NCI-H2196 treated with DMSO at 0.1 percent for 48 hours (cell line): ENCODE measurements around the gene OSBPL10.
"Not testable (repeated sequence)": the region's sequence is repeated elsewhere in the genome, so short reads cannot be mapped to it uniquely, and the experiment has no call there.

Source experiments
- DNase-seq: peaks from one replicate; lab custom pipeline; 2025; ENCODE audit not compliant: unreplicated experiment; lab: John Stamatoyannopoulos, UW

Gene OSBPL10, protein sequence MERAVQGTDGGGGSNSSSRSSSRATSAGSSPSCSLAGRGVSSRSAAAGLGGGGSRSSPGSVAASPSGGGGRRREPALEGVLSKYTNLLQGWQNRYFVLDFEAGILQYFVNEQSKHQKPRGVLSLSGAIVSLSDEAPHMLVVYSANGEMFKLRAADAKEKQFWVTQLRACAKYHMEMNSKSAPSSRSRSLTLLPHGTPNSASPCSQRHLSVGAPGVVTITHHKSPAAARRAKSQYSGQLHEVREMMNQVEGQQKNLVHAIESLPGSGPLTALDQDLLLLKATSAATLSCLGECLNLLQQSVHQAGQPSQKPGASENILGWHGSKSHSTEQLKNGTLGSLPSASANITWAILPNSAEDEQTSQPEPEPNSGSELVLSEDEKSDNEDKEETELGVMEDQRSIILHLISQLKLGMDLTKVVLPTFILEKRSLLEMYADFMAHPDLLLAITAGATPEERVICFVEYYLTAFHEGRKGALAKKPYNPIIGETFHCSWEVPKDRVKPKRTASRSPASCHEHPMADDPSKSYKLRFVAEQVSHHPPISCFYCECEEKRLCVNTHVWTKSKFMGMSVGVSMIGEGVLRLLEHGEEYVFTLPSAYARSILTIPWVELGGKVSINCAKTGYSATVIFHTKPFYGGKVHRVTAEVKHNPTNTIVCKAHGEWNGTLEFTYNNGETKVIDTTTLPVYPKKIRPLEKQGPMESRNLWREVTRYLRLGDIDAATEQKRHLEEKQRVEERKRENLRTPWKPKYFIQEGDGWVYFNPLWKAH

DNA sequence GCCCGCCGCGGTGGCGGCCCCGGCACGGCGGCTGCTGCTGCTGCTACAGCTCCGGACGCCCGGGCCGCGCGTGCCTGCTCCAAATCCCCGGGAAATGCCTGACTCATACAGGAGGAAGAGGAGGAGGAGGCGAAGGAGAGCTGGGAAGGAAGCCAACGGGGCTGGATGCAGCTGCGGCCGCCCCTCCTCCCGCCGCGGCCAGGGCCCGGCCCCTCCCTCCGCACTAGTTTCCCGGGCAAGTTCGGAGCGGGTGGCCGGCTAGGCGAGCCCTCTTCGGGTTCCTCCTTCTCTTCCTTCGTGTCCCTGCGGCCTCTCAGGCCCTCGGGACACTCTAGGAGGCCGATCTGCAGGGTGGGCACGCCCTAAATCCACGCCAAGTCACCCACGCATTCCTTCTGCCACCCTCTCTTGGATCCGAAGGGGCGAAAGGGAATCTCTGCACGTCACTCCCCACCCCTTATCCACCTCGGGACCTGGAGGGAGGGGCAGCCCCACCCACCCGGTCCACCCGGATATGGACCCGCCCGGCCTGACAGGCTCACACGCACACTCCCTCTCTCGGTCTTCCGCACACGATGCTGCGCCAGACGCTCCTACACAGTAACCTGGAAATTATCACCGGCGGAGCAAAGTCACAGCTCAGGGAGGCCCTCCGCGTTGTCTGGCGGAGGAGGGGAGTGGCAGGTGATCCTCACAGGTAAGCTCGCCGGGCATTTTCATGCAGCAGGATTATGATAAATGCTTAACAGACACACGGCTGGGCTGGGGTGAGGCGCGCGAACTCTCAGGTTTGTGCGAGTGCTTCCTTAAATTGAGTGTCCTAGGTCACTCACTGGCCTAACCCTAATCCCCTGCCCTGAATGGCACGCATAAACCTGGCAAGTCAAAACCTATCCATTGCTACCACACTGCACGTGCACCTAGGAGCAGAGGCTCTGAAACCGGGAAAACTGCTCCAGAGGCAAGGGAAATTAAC lies at the start of gene OSBPL10, which contains the start of gene ZNF860:
TSS of gene OSBPL10 (minus strand) at position 57 of the 976 bp plus-strand sequence. CDS start 83 bp downstream, outside the sequence.
TSS of gene ZNF860 (plus strand) at position 545 of the 976 bp plus-strand sequence. CDS start 7,330 bp downstream, outside the sequence.
- peak; percentile 15 for DNase-seq

DNA sequence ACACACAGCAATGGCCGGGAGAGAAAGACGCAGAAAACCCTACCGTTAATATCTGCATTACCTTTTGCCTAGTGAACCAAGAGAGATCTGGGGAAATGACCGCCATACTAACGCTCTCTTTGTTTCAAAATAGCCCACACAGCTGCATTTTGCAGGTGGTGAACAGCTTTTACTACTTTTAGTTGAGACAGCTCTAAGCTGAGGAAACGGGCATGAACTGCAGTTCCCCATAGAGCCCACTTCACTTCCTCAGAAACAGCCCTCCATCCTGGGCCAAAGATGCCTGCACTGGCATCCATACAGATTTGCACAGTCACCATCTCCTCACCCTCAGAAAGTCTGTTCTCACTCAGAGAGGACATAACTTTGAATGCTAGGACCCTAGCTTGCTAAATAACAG lies 45.5 kb upstream of the OSBPL10 start:
- DNase-seq = no peak

DNA sequence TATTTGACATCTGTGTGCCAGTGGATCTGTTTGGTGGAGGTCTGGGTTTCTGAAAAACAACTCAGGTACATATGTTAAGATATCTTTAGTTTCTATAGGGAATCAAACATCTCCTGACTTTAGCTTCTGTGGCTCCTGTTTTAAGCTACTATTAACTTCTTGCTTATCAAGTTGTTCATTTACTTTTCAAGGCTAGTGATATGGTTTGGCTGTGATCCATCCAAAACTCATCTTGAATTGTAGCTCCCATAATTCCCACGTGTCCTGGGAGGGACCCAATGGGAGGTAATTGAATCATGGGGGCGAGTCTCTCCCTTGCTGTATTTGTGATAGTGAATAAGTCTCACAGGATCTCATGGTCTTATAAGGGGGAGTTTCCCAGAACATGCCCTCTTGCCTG lies 41.9 kb upstream of the OSBPL10 start:
- DNase-seq = no peak

DNA sequence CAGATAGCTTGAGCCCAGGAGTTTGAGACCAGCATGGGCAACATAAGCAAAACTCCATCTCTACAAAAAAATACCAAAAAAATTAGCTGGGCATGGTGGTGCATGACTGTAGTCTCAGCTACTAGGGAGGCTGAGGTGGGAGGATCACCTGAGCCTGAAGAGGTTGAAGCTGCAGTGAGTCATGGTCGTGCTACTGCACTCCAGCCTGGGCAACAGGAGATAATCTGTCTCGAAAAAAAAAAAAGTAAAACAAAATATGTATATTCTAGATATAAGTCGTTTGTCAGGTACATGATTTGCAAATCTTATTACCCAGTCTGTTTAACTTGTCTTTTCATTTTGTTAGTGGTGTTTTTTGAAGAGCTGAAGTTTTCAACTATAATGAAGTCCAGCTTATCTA lies 40.7 kb upstream of the OSBPL10 start:
- DNase-seq = no peak

DNA sequence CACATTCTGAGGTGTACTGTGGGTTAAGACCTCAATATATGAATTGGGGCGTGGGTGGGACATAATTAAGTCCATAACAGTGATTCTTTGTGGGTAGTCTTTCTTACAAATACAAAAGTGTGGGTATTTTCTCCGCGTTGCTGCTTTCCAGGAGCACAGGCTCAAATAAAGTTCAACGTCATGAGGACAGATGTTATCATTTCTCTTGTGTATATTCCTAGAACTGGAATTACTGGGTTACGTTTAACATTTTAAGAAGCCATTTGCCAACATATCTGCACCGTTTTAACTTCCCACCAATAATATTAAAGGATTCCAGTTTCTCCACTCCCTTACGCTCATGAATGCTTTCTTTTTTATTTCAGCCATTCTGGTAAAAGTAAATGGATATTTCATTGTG lies 40.1 kb upstream of the OSBPL10 start:
- no peak for DNase-seq

DNA sequence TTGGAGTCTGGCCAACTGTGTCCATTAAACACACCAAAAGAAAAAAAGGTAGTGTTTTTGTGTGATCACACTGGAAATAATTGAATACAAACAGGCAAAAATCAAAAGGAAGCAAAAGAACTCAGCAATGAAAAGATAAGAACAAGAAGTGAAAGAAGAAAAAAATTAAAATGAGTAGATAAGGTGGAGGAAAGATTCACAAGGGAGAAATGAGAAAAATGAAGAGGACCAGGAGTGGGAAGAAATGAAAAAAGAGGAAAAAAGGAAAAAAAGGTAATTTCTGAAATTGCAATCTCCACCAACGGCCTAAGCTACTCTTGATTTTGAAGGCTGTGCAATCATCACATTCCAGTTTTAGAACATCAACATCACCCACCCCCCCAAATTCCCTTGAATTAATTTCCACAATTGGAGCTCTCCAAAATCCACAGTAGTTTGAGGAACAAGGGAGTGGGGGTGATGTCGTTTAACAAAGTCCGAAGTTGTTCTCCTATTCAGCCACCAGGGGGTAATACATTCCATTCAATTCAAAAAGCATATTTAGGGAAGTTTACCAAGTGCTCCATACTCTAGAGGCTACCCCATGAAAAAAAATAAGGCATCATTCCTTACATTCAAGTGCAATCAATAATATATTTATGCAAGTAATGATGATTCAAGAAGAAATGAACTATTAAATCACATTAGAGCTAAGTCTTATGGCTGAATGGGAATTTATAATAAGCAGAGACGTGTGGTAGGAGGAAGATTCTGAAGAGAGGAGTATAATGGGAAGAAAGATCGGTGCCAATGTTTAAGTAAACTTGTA lies 37.9 kb upstream of the OSBPL10 start:
- peak; percentile 3 for DNase-seq

DNA sequence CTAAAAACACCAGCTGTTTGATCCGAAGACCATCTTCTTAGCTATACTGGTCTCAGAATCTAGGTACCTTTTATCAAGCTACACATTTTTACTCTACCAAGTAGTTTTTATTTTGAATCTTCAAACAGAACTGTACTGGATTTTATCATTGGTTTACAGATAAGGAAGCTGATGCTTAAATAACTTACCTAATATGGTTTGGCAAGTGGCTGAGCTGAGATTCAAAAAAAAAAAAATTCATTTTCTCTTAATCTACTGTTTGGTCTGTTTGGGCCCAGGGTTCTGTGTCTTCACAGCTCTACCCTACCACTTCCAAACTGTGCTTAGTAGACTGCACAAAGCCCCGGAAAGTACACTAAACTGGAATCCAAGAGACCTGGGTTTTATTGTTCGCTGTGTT lies 36.2 kb upstream of the OSBPL10 start:
- DNase-seq = no peak

DNA sequence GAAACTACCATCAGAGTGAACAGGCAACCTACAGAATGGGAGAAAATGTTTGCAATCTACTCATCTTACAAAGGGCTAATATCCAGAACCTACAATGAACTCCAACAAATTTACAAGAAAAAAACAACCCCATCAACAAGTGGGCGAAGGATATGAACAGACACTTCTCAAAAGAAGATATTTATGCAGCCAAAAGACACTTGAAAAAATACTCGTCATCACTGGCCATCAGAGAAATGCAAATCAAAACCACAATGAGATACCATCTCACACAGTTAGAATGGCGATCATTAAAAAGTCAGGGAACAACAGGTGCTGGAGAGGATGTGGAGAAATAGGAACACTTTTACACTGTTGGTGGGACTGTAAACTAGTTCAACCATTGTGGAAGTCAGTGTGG lies 34.6 kb upstream of the OSBPL10 start:
- DNase-seq = not testable (repeated sequence)

DNA sequence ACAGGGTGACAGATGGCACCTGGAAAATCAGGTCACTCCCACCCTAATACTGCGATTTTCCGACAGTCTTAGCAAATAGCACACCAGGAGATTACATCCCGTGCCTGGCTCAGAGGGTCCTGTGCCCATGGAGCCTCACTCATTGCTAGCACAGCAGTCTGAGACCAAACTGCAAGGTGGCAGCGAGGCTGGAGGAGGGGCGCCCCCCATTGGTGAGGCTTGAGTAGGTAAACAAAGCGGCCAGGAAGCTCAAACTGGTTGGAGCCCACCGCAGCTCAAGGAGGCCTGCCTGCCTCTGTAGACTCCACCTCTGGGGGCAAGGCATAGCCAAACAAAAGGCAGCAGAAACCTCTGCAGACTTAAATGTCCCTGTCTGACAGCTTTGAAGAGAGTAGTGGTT lies 29.6 kb upstream of the OSBPL10 start:
- DNase-seq = not testable (repeated sequence)

DNA sequence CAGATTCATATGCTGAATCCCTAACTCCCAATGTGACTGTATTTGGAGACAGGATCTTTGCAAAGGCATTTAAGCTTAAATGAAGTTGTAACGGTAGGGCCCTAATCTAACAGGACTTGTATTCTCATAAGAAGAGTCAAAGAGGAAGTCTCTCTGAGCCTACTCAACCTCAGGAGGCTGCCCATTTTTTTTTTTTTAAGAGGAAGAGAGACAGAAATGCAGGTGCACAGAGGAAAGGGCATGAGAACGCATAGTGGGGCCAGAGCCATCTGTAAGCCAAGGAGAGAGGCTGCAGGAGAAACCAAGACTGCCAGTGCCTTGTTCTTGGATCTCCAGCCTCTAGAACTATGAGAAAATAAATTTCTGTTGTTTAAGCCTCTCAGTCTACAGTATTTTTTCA lies 28.9 kb upstream of the OSBPL10 start:
- no peak for DNase-seq

DNA sequence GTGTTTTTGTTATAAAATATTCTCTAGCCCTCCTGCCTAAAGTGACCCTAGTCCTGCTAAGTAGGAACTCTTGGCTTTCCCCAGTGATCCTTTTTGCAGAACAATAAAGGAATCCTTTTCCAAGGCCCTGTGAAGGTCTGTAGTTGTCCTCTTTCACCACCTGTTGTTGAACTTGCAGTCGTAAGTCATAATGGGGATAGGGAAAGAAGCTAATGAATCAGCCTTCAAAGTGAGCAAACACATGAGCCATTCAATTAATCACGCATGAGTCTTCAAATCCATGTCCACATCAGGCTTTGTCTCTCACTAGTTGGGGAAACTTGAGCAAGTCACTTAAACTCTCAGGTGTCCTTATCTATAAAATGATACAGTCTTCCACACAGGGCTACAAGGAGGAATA lies 28.0 kb upstream of the OSBPL10 start:
- no peak for DNase-seq

DNA sequence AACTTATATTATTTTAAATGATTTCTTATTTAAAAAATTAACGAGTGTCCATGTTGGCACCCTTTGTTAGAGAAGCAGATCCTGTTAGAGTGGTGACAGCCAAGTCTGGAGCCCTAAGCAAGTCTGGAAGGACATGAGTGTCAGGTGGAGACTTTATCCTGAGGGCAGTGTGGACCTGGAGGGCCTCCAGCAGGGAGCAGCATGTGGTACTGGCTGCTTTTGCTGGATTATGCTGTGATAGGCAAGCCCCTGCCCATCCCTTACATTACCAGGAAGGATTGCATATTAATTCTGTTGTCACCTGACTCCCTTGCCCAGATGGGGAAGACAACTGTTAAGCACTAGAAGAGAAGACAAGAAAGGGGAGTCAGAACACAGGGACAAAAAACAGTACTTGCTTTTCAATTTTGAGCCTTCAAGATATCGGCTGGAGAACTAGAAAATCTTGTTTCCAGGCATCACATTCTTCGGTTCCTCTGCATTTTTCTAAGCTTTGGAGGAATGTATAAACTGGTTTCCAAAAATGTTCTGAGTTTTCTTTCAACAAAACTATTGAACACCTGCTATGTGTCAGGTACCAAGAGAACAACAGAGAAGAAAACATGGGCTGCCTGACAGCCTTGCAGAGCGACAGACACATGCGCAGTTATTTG lies 23.2 kb upstream of the OSBPL10 start:
- DNase-seq = no peak

DNA sequence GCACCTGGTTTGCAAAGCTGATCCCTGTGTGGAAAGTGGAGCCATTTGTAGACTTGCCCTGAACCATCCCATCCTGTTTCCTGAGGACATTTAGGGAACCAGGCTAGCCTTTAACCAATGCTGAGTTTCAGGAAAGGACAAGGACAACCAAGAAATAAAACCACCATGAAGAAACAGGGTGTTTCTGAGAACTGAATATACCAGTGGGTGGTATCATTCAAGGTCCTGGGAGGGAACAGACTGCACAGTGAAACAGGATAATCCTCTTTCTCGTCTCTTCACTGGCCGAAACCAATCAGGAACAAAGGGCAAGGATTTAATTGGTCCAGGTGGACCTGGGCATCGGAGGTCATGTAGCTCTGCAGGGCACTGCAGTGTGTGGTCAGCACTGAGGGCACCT lies 22.3 kb upstream of the OSBPL10 start:
- no peak for DNase-seq

DNA sequence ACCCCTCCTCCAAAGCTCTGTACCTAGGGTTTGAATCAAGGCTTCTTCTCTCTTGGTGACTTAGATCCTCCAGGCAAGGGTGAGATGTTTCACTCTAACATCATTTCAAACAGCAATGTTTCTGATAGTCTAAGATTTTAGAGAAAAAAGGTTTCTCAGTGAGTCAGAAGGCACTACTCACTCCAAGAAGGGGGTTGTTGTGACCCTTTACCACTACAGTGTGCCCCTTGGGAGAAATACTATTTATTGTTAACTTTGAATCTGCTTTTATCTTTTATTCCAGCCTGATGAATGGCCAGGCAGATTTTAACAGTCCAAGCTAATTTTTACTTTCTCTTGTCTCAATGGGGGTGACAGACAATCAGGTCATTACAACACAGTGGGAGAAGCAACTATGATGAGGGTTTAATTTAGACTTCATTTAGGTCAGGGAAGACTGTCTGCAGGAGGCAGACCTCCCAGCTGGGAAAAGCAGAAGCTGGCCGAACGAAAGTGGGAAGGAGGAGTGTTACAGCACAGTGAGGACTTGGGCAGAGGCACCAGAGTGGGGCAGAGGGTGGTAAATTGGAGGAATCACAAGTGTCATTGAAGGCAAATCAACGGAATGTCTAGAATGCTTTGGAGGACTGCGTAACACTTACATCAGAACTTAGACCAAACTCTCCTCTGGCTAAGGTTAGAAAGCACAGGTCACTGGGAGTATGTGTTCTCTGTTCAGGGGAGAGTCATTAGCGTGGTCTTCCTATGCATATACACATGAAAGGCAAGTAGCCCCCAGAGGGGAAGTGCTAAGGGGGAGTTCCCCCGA lies 21.7 kb upstream of the OSBPL10 start:
- no peak for DNase-seq

DNA sequence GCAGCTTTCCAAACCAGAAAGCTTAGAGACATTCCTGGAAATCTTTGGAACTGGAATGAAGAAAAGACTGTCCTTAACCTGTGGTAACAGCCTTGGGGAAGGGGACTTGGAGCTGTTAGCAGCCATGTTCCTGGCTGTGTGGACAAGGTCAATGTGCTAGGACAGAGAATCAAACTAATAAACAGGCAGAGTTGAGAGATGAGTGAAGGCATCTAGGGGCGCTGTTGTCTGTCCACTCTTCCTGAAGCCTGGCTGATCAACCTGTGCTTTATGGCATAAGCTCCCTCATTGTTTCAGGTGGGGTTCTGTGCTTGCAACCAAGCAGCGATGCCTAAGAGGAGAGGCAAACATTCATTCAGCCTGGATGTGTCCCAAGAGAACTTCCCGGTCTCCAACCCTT lies 19.8 kb upstream of the OSBPL10 start:
- no peak for DNase-seq

DNA sequence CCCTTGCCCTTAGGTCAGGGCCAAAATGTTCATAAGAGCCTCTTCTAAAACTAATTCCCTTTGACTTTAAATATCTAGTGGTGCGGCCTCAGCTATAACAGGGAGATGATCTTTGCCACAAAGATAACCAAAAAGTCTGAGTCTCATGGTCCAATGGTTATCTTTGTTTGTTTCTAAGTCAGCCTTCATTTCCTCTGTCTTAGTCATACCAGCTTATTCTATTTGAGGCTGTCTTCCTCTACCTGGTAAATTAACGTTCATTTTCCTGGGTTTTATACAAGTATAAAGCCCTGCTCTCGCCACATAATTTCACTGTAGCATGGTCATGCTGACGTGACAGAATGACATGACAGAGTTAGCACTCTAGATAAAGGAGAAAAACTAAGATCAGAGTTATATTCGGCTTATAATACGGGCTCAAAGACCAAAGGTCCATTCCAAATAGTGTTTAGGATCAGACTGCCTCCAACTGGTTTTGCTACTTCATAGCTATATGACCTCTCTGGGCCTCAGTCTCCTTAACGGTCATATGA lies 18.9 kb upstream of the OSBPL10 start:
- DNase-seq = no peak

DNA sequence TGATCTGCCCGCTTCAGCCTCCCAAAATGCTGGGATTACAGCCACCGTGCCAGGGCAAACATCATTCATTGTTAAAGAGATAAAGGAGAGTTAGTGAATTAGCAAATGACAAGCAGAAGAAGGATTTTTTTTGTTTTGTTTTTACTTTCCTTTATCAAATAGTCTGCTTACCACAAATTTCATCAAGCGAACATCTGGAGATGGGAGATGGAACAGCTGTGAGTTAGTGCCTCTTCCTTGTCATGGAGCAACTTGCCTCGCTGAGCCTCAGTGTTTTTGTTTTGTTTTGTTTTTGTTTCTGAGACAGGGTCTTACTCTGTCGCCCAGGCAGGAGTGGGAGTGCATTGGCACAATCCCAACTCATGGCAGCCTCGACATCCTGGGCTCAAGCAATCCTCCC lies 16.4 kb upstream of the OSBPL10 start:
- DNase-seq = no peak

DNA sequence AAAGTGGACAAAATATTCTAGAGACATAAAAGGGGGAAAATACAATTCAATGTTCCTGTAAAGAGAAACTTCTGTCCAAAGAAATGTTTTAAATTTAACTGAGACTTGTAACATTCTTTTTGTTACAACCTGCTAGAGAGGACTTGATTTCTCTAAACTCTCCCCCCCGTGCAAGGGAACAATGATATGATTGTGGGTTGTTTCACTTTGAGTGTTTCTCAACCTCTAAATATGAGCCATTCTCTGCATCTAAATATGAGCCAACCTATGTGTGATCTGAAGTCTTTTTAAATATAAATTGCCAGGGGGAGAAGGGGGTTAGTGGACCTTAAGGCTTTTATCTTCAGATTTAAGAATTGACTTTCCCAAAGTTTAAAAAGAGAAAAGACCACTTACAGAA lies 15.1 kb upstream of the OSBPL10 start:
- DNase-seq = no peak

DNA sequence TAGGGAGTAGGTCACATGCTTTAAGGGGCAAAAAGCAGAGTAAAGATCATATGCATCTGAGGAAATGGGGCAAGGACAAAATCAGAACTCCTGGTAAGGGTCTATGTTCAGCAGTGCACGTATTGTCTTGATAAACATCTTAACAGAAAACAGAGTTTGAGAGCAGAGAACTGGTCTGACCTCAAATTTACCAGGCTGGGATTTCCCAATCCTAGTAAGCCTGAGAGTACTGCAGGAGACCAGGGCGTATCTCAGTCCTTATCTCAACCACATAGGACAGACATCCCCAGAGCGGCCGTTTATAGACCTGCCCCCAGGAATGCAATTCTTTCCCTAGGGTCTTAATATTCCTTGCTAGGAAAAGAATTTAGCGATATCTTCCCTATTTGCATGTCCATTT lies 14.0 kb upstream of the OSBPL10 start:
- not testable (repeated sequence) for DNase-seq
